CD8-positive, alpha-beta memory T cell (primary cell): ENCODE measurements around the gene COX19. TPM values are rescaled to one million over a fixed set of nuclear protein-coding genes. Genes with fewer than 3 reads are reported as not detected.

Source experiments
- CTCF ChIA-PET: fragments of 350-600 bp; sonication (Branson Sonifier 250); formaldehyde crosslinking; loops from one replicate; lab custom pipeline; 2021; ENCODE audit warnings: antibody characterized with exemption; lab: Charles Lee
- POLR2A ChIA-PET: fragments of 350-600 bp; sonication (Branson Sonifier 250); formaldehyde crosslinking; loops from one replicate; lab custom pipeline; 2021; ENCODE audit warnings: antibody characterized with exemption; lab: Charles Lee
- DNase-seq, 5 donors: peaks; one replicate each; pipeline versions ENCODE4 v3.0.0 to v3.0.0-alpha.2; 2020 to 2022; ENCODE audit warnings: mixed read lengths in 1 of 5
- H3K27ac ChIP-seq: one replicate; pipeline ENCODE4 v1.7.0; 2013; ENCODE audit warnings: low read depth, mild to moderate bottlenecking, low read length, moderate library complexity
- H3K27me3 ChIP-seq: 2 replicates; pipeline ENCODE4 v1.7.0; 2013; ENCODE audit warnings: low read length, mild to moderate bottlenecking; ENCODE audit not compliant: insufficient read depth, poor library complexity, severe bottlenecking
- H3K36me3 ChIP-seq: 2 replicates; pipeline ENCODE4 v1.7.0; 2013; ENCODE audit warnings: mild to moderate bottlenecking, low read length, moderate library complexity; ENCODE audit not compliant: insufficient read depth
- H3K4me1 ChIP-seq: 2 replicates; pipeline ENCODE4 v1.7.0; 2013; ENCODE audit warnings: mild to moderate bottlenecking, low read length, moderate library complexity; ENCODE audit not compliant: insufficient read depth
- H3K4me3 ChIP-seq: 2 replicates; pipeline ENCODE4 v1.7.0; 2013; ENCODE audit warnings: mild to moderate bottlenecking, low read length
- H3K9me3 ChIP-seq: 2 replicates; pipeline ENCODE4 v1.7.0; 2013; ENCODE audit warnings: mild to moderate bottlenecking, low read length
- H3K27ac Mint-ChIP-seq, 8 donors: one replicate each; pipeline ENCODE4 v1.8.0; 2020 to 2021; ENCODE audit warnings: mixed read lengths in 8 of 8, mild to moderate bottlenecking in 6 of 8, inconsistent platforms in 3 of 8, moderate library complexity in 3 of 8
- H3K27me3 Mint-ChIP-seq, 2 donors: one replicate each; pipeline ENCODE4 v1.8.0; 2020 to 2021; ENCODE audit warnings: mixed read lengths in 2 of 2, mild to moderate bottlenecking in 1 of 2, moderate library complexity in 1 of 2
- H3K36me3 Mint-ChIP-seq, 3 donors: one replicate each; pipeline ENCODE4 v1.8.0; 2020 to 2021; ENCODE audit warnings: mixed read lengths in 3 of 3, inconsistent platforms in 1 of 3, mild to moderate bottlenecking in 1 of 3
- H3K4me1 Mint-ChIP-seq, 3 donors: one replicate each; pipeline ENCODE4 v1.8.0; 2020 to 2021; ENCODE audit warnings: mixed read lengths in 3 of 3, inconsistent platforms in 1 of 3, mild to moderate bottlenecking in 1 of 3
- H3K4me3 Mint-ChIP-seq, 7 donors: one replicate each; pipeline ENCODE4 v1.8.0; 2020 to 2021; ENCODE audit warnings: mixed read lengths in 7 of 7, mild to moderate bottlenecking in 6 of 7, moderate library complexity in 4 of 7, inconsistent platforms in 2 of 7
- H3K9me3 Mint-ChIP-seq, 5 donors: one replicate each; pipeline ENCODE4 v1.8.0; 2020 to 2022; ENCODE audit warnings: mixed read lengths in 5 of 5, mild to moderate bottlenecking in 3 of 5, moderate library complexity in 2 of 5, inconsistent platforms in 1 of 5
- polyA plus RNA-seq: library from polyadenylated mRNA; unstranded; fragments of 300-500 nt; fragmentation: Illumina TruSeq; gene quantifications from one replicate; pipeline ENCODE4 v1.2.3, GENCODE V29; 2021
- total RNA-seq, 2 experiments: library from RNA; stranded (reverse); gene quantifications; one replicate each; pipeline ENCODE4 v1.2.3, GENCODE V29; 2021

The COX19 gene
- total and polyA plus RNA-seq, 3 experiments from 2014 or later, result 18.9 to 25.9 (median 21.3) TPM

- H3K4me3 Mint-ChIP-seq, result no peak overlapping the region
- Histone ChIP-seq H3K27me3 (no peaks in the 10 kb centered on the region), H3K27ac (no peak overlapping the region), H3K36me3 (no peaks in the 10 kb centered on the region), H3K9me3 (no peaks in the 10 kb centered on the region), H3K4me1 (no peaks in the 10 kb centered on the region), H3K4me3 (no peak overlapping the region)
- POLR2A ChIA-PET, result no interaction called here
- no peak for DNase-seq
- no peaks in the 10 kb centered on the region for H3K9me3 Mint-ChIP-seq
- CTCF ChIA-PET, result no interaction called here
- peak overlapping the region in 1 of 8 donors; percentile 29 for H3K27ac Mint-ChIP-seq
- H3K4me1 Mint-ChIP-seq, result no peaks in the 10 kb centered on the region
- H3K27me3 Mint-ChIP-seq, result no peaks in the 10 kb centered on the region
- peaks cover 0 to 32% (median 0%) of the 10 kb centered on the region in 3 donors for H3K36me3 Mint-ChIP-seq
Observed at GRCh38 chr7:999941-1000935, 24.9 kb upstream of the COX19 start.

DNA sequence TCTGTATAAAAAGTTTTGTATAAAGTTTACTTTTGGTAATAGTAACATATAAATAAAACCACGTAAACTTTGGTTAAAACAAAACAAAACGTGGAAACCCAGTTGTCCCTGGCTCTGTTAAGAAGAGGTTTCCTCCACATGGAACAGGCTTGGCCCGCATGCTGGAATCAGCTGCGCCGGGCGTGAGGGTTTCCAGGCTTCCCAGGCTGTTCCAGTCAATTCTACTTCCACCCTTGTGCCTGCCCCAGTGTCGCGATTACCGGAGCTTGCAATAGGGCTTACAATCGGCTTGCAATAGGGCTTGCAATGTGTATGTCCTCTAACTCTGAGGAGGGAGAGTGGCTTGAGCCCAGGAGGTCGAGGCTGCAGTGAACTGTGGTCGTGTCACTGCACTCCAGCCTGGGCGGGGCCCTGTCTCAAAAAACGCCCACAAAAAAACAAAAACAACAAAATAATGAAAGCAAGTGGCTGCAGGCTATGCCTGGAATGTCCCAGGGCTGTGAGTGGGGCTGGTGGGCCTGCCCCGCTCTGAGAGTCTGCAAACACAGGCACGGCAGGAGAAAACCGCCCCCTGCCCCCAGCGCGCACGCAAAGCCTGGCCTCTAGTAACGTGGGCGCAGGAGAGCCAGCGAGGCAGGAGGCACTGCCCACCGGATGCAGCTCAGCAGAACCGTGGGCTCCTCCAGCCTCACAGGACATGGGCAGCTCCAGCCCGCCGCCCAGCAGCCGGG is 24.0 kb upstream of the COX19 start:
- peaks cover 0 to 32% (median 0%) of the 10 kb centered on the region in 3 donors for H3K36me3 Mint-ChIP-seq
- no peaks in the 10 kb centered on the region for H3K27me3 ChIP-seq
- no peak overlapping the region for H3K27ac Mint-ChIP-seq
- ChIA-PET CTCF (interaction anchor here (9.5 kb wide), 1 partner anchor 64 kb away, joined by 222 read pairs; no protein-coding TSS in a partner anchor), POLR2A (no interaction called here)
- H3K4me1 Mint-ChIP-seq, result no peaks in the 10 kb centered on the region
- H3K9me3 Mint-ChIP-seq, result no peaks in the 10 kb centered on the region
- H3K27me3 Mint-ChIP-seq, result no peaks in the 10 kb centered on the region
- no peak overlapping the region for H3K4me3 Mint-ChIP-seq
- no peak overlapping the region for H3K27ac ChIP-seq
- no peak overlapping the region for H3K4me3 ChIP-seq
- no peaks in the 10 kb centered on the region for H3K36me3 ChIP-seq
- no peaks in the 10 kb centered on the region for H3K9me3 ChIP-seq
- H3K4me1 ChIP-seq, result no peaks in the 10 kb centered on the region
- DNase-seq, result no peak

DNA sequence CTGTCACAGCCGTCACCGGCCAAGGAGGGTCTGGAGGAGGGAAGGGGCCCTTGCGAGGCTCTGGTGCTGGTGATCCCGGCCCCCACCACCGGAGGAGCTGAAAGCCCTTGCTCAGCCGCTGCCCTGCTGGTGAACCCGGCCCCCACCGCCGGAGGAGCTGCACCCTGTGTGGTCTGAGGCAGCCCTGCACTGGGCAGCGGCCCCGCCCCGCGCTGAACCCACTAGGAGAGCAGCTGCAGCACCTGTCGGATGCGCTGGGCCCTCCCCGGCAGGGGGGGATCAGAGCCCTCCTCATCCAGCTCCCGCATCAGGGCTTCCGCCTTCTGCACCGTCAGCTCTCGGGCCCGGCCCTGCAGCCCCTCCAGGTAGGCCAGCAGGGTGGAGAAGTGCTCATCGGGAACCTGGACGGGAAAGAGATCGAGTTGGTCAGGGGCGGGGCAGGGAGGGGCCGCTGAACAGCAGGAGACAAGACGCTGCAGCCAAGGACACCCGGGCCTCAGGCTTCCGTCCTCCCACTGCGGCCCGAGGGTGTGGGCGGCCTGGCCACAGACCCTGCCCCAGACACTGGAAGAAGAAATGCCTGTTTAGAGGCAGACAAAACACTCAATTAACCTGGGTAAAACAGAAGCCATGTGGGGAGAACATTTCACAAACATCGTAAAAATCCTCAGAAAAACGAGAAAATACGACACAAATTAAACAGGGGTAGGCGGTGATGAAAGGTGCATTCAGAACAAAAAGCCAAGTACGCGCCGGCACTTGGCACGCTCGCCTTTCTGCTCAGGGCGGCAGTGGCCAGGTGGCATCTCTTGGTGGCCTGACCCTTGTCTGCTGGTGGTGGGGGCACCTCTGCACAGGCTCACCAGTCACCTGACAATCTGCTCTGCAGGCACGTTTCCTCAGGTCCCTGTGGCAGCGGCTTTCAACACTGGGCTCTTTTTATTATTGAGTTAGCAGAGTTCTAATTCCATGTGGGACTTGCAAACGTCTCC is 22.4 kb upstream of the COX19 start:
- Histone ChIP-seq H3K36me3 (no peaks in the 10 kb centered on the region), H3K4me1 (peaks cover 4% of the 10 kb centered on the region), H3K4me3 (no peak overlapping the region), H3K27me3 (no peaks in the 10 kb centered on the region), H3K9me3 (no peaks in the 10 kb centered on the region), H3K27ac (no peak overlapping the region)
- Mint-ChIP-seq H3K27me3 (no peaks in the 10 kb centered on the region), H3K36me3 (peaks cover 0 to 30% (median 0%) of the 10 kb centered on the region in 3 donors), H3K4me3 (no peak overlapping the region), H3K4me1 (peaks cover 0 to 5% (median 3%) of the 10 kb centered on the region in 3 donors), H3K9me3 (no peaks in the 10 kb centered on the region), H3K27ac (peak overlapping the region in 1 of 8 donors; percentile 54)
- DNase-seq, result no peak
- ChIA-PET CTCF (interaction anchor here (1.1 to 9.5 kb wide), 2 partner anchors 28 to 66 kb away, joined by 3 to 222 read pairs; no protein-coding TSS in a partner anchor), POLR2A (no interaction called here)

GRCh38 chr7:996079-996872 is 20.9 kb upstream of the COX19 start:
- DNase-seq, result no peak
- Histone ChIP-seq H3K4me1 (peaks cover 5% of the 10 kb centered on the region), H3K27ac (no peak overlapping the region), H3K9me3 (no peaks in the 10 kb centered on the region), H3K27me3 (no peaks in the 10 kb centered on the region), H3K36me3 (no peaks in the 10 kb centered on the region), H3K4me3 (no peak overlapping the region)
- H3K4me3 Mint-ChIP-seq, result no peak overlapping the region
- no peaks in the 10 kb centered on the region for H3K9me3 Mint-ChIP-seq
- H3K27me3 Mint-ChIP-seq, result no peaks in the 10 kb centered on the region
- ChIA-PET POLR2A (no interaction called here), CTCF (interaction anchor here (0.6 to 9.5 kb wide), 4 partner anchors 14 to 195 kb away, joined by 3 to 222 read pairs (median 10); partner anchors contain the start of gene CYP2W1)
- no peak overlapping the region for H3K27ac Mint-ChIP-seq
- H3K4me1 Mint-ChIP-seq, result peaks cover 0 to 5% (median 3%) of the 10 kb centered on the region in 3 donors
- H3K36me3 Mint-ChIP-seq, result peaks cover 0 to 30% (median 0%) of the 10 kb centered on the region in 3 donors

DNA sequence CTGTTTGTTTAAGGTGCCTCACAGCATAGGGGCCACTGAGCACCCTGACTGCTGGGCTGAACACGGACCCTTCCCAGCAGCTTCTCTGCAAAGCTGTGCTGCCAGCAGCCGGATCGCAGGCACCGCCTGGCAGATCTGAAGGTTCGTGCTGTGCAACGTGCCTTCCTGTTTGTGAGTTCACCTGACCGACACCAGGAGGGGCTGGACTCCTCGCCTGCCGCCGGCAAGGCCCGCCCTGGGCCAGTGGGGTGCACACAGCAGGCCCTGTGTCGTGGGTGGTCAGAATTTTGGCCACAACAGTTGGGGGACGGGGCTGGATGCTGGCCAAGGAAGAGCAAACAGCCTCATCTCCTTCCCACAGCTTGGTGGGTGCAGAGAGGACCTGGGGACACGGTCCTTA is 20.2 kb upstream of the COX19 start:
- no peaks in the 10 kb centered on the region for H3K27me3 ChIP-seq
- H3K27ac ChIP-seq, result no peak overlapping the region
- H3K36me3 ChIP-seq, result no peaks in the 10 kb centered on the region
- H3K27me3 Mint-ChIP-seq, result no peaks in the 10 kb centered on the region
- peaks cover 0 to 5% (median 3%) of the 10 kb centered on the region in 3 donors for H3K4me1 Mint-ChIP-seq
- H3K27ac Mint-ChIP-seq, result no peak overlapping the region
- peaks cover 5% of the 10 kb centered on the region for H3K4me1 ChIP-seq
- DNase-seq, result no peak
- POLR2A ChIA-PET, result no interaction called here
- no peaks in the 10 kb centered on the region for H3K9me3 ChIP-seq
- H3K36me3 Mint-ChIP-seq, result peaks cover 0 to 25% (median 0%) of the 10 kb centered on the region in 3 donors
- H3K9me3 Mint-ChIP-seq, result no peaks in the 10 kb centered on the region
- no peak overlapping the region for H3K4me3 Mint-ChIP-seq
- CTCF ChIA-PET, result interaction anchor here (0.6 to 9.5 kb wide), 6 partner anchors 13 to 195 kb away, joined by 3 to 222 read pairs (median 10); partner anchors contain the start of gene CYP2W1
- no peak overlapping the region for H3K4me3 ChIP-seq

DNA sequence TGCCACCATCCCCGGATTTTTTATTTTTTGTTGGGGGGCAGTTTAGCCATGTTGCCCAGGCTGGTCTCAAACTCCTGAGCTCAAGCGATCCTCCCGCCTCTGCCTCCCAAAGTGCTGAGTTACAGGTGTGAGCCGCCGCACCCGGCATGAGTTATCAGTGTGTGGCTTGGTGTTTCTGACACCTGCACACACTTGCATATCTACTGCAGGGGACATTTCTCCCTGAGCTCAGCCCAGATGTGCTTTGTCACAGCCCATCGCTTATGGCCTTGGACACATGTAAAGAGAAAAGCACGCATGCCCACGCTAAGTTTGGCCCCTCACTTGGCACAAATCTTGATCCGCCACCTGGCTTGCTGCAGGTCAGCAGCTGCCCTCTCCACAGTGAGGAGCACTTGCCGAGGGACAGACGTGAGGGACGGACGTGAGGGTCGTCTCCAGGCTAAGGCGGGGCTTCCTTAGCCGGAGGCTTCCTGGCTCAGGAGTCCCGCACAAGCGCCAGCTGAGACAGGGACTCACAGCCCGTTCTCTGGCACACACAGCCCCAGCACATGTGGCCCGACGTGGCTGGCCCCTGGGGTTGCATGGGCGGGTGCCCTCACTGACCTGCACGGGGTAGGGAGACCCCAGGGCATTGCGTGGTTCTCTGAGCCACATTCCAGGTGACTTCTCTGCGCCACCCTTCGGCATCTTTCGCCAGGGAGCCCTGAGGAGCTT is 19.4 kb upstream of the COX19 start:
- Histone ChIP-seq H3K36me3 (no peaks in the 10 kb centered on the region), H3K9me3 (no peaks in the 10 kb centered on the region), H3K27me3 (no peaks in the 10 kb centered on the region), H3K4me3 (no peak overlapping the region), H3K4me1 (peaks cover 5% of the 10 kb centered on the region), H3K27ac (no peak overlapping the region)
- Mint-ChIP-seq H3K4me1 (peaks cover 0 to 5% (median 3%) of the 10 kb centered on the region in 3 donors), H3K4me3 (no peak overlapping the region), H3K27ac (no peak overlapping the region), H3K9me3 (no peaks in the 10 kb centered on the region), H3K36me3 (peaks cover 0 to 19% (median 0%) of the 10 kb centered on the region in 3 donors), H3K27me3 (no peaks in the 10 kb centered on the region)
- CTCF ChIA-PET, result interaction anchor here (1.3 to 9.5 kb wide), 14 partner anchors 13 to 181 kb away, joined by 4 to 222 read pairs (median 14); partner anchors contain the start of genes COX19, CYP2W1 and GPR146
- DNase-seq, result no peak
- POLR2A ChIA-PET, result interaction anchor here (0.6 to 0.7 kb wide), 2 partner anchors 73 to 77 kb away, joined by 3 to 5 read pairs; no protein-coding TSS in a partner anchor
